SK-MEL-5 (cell line): Measurements from ENCODE around the gene LCN1. TPM values are rescaled to one million over a fixed set of nuclear protein-coding genes. Genes with fewer than 3 reads are reported as not detected.

Experiments used
- DNase-seq: peaks from one replicate; pipeline ENCODE4 v3.0.0-alpha.2; 2016; ENCODE audit warnings: low read depth, low spot score
- in situ Hi-C: cut with HindIII; loops from 2 replicates; pipeline ENCODE4 v1.10.0; 2016; ENCODE audit warnings: low sequenced_read_pairs, high pct_unique_total_duplicates, low pct_unique_long_range_greater_than_20kb
- total RNA-seq: library from RNA; depleted of rRNA; stranded (reverse); fragments of >200 nt; shearing (Covaris generic); gene quantifications from 2 replicates; pipeline ENCODE4 v1.2.3, GENCODE V29; 2014

Gene LCN1
- total RNA-seq, 1 experiment from 2014 or later: not detected

DNA sequence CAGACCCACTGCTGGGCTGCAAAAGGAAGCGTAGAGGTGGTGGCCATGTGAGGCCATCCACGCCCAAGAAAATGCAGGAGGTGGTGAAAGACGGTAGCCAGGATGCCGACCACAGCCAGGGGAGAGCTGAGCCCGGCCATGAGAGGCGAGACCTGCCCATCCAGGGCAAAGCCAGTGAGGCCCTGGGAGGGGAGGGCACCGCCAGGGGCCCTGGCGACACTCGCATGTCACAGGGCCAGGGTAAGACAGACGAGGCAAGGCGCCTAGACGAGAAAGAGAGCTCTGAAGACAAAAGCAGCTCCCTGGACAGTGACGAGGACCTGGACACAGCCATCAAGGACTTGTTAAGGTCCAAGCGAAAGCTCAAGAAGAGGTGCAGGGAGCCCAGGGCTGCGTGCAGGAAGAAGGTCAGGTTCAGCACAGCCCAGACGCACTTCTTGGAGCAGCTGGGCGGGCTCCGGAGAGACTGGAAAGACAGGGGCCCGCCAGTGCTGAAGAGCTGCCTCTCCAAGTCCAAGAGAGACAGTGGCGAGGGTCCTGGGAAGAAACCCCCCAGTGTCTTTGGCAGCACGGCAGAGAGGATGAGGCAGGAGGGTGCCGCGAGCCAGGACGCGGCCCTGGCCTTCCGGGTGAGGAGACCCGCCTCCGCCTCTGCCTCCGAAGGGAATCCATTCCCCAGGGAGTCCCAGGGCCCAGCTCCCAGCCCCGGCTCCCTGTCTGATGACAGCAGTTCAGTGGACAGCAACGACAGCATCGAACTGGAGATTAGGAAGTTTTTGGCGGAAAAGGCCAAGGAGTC lies 34.8 kb upstream of the LCN1 start:
- in situ Hi-C loops: no loop called here
- no peak for DNase-seq

DNA sequence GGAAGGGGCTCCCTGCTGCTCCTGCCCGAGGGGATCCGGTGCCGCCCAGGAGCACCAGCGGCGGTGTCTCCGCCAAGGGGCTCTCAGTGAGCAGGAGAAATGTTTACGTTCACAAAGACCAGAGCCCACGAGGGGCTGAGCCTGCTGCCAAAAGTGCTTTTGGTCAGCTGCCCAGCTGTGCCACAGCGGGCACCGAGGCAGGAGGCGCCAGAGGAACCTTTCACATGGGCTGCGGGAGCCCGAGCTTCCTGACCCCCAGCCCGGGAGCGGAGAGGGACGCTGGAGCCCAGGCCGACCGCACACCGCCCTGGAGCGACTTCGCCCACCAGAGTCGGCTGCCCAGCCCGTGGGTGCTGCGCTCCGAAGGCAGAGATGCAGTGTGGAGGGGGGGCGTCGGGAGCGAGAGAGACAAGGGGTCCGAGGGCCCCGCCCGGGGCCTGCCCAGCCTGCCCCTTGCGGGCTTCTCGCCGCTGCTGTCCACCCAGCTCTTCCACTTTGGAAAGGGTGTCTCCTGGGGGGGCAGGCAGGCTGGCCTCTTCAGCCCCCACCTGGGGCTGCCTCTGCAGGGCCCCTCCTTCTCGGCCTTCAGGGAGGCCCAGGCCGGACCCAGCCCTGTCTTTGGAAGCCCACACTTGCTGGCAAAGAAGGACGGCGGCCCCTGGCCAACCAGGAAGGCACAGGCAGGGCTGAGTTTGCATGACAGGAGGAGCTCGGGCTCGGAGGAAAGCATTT lies 33.8 kb upstream of the LCN1 start:
- in situ Hi-C loops: no loop called here

DNA sequence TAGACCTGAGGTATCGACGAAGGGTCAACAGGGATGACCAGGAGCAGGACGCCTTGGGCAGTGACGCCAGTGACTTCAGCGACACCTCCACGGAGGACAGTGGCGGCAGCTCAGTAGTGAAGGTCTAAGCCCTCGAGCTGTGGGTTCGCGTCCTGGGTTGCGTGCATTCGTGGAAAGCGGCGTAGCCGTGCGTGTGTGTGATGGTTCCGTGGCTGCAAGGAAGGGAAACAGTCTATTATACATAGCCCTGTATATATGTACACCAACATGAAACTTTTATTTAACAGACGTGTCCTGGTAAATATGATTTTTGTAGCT lies 33.3 kb upstream of the LCN1 start:
- no peak for DNase-seq
- in situ Hi-C loops: no loop called here

More for the DNA sequence above, 33.8 kb upstream of the LCN1 start:
- no peak for DNase-seq

DNA sequence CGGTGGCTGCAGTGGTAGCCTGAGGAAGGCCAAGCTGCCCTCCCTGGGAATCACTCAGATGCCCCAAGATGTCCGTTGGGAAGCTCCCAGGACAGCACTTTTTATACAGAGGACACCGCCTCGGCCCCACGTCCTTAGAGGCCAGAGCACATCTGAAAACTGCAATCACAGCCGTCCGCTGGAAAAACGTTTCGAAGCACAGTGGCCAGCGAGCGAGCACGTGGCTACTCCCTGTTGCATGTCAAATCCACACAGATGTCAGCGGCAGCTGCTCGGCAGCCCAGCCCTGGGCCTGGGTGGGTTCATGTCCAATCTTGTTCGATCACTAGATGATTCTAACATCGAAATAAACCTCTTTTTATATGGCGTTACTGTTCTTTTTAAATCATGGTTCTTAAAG lies 32.7 kb upstream of the LCN1 start:
- in situ Hi-C loops: no loop called here
- no peak for DNase-seq

DNA sequence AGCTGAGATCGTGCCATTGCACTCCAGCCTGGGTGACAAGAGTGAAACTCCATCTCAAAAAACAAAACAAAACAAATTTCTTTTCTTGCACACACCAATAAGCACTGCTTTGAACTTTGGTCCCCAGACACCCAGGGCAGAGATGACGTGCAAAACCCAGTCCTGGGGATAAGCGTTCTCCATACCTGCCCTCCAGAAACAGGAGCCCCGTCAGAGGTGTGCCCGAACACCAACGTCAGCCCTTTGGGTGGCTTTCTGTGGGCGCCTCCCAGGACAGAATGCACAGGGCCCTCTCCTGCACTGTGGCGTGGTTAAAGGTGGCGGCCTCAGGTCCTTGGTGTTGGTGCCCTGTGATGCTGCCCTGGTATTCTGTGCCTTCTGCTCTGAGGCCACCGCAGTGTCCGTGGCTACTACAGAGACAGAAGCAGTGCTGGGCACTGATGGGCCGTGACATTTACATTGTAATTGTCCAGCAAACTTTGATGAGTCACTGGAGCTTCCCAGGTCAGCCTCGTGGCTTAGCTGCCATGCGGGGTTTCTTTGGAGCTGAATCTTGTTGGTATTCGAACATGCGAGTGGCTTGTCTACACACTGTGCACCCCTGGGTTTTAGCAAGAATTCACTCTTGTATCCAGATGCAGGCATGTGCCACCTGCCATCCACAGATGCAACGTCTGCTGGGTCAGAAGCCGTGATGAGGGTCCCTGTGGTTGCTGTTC lies 31.9 kb upstream of the LCN1 start:
- DNase-seq: no peak
- in situ Hi-C loops: no loop called here

DNA sequence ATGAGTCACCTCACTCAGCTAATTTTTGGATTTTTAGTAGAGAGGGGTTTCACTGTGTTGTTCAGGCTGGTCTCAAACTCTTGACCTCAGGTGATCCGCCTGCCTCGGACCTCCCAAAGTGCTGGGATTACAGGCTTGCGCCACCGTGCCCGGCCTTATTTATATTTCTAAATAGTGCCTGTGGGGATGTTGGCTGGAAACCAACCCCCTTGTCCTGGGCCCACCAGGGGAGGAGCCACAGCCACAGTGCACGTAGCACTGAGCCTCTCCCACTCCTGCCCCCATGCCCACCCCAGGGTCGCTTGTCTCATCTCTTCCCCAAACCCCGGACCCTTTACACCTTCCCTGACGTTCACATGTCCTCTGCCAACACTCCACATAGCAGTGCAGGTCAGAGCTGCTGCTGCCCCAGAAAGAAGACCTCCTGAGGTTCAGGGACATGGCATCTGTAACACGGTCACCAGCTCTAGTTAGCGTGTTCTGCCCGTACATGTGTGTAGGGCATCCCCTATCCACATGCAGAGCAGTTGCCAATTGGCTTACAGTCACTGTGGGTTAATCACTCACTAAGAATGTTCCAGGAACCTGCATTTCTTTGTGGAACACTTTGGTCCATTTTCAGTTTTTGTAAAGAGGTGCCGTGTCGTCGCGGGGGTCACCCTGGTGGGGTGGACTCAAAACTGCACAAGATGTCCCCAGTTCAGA lies 30.9 kb upstream of the LCN1 start:
- no peak for DNase-seq
- in situ Hi-C loops: no loop called here

DNA sequence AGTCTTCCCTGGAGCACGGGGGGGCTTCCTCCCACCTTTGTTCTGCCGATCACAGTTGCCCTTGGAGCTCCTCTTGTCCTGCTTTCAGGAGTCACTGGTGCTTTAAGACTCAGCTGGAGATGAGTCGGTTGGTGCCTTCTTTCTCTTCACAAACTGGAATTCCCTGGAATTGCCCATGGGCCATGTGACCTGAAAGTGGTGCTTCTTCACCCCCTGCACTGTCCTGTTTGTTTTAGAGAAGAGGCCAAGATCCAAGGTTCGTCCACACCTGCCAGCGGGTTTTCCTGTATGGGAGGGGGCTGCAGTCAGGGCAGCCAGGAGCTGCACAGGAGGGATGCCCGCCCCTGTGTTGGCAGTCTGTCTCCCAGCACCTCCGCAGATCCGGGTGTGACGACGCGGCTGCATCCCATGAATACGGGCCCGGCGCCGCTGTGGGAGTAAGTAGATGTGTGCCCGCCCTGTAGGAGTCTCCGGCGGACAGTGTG lies 30.2 kb upstream of the LCN1 start:
- DNase-seq: no peak
- in situ Hi-C loops: no loop called here

DNA sequence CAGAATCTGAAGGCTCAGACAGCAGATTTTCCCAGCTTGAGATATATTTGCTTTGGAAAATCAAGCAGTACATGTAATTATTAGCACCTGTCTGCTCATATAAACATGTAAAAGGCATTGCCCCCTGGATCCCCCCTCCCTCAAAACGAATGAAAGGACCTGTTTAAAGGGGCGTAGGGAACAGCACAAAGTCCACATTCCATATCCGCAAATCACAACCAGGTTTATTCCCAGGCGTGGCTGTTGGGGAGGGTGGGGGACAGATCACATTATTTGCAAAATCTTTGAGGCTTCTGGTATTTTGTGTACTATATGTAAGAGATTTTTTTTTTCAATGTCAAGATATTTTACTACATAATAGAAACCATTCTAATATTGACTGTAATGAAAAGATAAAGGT lies 29.5 kb upstream of the LCN1 start:
- in situ Hi-C loops: no loop called here
- no peak for DNase-seq

DNA sequence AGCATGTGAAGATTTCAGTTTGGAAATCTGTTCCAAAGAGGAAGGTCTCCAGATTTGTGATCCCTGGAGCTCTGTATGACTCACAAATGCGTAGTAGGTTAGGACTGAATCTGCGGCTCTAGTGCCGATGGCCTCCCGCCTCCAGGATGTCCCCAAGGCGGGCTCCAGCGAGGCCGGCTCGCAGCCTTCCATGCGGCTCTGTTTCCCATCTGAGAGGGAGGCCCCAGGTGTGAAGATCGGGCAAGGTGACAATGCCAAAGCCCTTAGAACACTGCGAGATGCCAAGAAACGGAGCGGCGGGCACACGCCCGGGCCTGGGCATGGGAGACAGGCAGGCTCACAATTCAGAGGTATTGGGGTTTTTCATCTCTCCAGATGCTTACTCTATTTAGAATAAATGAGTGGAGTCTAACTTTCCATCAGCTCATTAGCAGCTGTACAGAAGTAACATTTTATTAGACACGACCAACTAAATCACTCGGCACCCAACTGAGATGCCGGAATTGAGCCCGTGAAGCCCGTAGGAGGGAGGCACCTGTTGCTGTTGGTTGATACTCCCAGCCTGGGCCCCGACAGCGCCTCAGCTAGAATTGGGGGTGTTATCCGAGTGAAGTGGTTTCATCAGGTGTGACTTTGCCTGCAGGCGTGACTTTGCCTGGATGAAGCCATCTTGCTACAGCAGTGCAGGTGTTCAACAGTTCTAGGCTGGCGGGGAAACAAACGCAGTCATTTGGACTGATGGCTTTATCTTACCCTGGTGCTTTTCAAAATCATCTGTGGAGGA lies 28.2 kb upstream of the LCN1 start:
- no peak for DNase-seq
- in situ Hi-C loops: no loop called here

DNA sequence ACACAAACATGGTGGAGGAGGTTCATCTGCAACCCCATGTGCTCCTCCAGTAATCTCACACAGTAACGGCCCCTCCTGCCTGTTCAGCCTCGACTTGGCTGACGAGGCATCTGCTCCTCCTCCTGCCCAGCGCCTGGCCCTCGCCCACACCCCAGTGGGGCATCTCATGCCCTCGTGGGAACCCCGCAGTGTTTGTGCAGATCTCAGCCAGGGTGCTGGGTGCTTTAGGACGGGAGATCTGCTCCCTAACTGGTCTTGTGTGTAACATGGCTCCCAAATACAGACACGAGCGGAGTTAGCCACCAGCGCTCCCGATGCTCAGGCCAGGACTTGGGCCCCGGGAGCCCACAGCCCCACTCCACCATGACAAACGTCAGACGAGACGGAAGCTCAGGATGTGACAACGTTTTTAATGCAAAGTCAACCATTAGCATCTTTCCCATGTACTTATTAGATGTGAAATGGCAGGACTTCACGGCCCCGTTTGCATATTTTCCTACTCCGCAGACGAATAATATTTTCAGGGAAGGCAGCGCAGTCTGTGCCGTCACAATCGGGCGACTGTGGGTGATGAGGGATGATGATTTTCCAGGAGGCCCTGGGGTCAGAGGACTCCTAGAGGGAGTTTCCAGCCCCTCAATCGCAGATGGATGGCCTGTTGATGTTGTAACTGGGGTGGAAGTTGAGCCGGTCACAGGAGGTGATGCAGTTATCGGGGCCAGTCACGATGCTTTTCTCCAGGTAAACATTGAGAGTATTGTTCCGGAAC lies 26.3 kb upstream of the LCN1 start:
- no peak for DNase-seq
- in situ Hi-C loops: no loop called here

DNA sequence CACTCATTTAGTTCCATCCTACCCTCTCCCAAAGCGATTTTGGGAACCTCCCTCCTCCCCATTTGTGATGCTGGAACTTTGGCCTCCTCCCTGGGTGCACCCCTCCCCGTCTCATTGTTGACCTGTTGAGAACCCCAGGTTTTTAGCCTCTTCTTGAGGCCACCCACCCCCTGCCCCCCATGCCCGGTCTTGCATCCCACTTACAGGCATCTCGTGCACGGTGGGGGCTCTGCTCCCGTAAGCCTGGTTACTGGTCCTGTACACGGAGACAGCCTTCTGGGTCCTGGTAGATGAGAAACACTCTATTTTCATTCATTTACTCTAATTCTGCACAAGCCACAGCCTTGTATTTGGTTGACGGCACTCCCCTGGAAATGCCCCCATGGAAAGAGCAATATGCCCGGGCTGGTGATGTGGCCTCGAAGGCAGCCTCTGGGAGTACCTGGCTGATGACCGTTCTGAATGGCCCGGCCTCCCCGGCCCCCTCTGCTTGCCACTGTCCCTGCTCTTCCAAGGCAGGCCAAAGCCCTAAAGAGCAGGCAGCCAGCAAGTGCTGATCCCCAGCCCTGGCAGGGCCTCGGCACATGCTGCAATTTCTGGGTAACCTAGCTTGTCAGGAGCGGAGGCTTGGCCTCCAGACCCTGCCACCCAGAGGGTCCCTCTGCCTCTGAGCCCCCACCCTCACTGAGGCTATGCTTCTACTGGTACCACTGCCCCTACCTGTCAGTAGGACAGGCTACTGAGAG lies 22.7 kb upstream of the LCN1 start:
- DNase-seq: no peak
- in situ Hi-C loops: no loop called here

DNA sequence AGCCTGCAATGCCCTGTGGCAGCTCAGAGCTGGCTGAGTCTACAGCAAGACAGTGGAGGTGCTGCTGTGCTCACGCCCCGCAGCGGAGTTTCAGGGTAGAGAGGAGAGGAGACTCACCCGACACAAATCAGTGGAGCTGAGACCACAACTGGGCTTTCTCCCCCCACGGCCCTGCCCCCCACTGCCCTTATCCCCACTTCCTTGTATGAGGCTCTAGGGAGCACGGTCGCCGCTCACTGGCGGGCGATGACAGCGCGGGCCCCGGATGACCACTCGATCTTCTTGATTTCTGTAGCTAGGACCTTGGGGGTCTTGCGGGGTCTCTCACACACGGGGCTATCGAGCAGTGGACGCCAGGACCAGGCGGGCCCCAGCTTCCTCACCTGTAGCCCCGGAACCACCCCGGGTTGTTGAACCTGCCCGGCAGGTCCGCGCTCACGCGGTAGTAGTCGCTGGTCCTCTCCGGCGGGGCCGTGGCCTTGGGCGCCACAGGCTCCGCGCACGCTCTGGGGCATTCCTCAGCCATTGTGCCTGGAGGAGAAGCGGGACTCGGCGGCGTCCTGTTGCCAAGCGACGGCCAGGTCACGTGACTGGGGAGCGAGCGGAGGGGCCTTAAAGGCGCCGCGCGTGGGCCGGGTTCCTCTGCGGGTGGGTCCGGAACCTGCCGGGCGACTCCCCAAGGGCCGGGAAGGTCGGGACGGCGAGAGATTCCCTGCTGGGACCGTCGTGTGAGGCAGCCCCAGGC lies 21.7 kb upstream of the LCN1 start:
- in situ Hi-C loops: no loop called here
- peak; percentile 87 for DNase-seq

DNA sequence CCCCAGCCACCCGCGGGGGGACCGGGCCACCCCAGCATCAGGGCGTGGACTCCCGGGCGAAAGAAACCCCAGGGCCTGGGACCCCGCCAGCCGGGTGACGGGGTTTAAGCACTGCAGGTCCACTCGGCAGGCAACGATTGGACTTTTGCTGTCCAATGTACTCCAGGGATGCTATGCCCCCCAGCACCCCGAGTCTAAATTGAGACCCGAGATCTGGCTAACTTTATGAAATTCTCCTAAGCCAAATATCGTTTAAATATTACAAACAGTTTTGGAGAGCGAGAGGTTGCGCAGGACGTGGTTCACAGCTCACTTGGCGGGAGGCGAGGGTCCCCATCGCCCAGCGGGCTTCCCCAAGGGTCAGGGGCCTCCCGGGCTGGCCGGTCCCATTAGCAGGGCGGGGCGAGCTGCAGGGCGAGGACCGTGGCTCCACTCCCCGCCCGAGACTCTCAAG lies 21.1 kb upstream of the LCN1 start:
- in situ Hi-C loops: no loop called here
- no peak for DNase-seq

DNA sequence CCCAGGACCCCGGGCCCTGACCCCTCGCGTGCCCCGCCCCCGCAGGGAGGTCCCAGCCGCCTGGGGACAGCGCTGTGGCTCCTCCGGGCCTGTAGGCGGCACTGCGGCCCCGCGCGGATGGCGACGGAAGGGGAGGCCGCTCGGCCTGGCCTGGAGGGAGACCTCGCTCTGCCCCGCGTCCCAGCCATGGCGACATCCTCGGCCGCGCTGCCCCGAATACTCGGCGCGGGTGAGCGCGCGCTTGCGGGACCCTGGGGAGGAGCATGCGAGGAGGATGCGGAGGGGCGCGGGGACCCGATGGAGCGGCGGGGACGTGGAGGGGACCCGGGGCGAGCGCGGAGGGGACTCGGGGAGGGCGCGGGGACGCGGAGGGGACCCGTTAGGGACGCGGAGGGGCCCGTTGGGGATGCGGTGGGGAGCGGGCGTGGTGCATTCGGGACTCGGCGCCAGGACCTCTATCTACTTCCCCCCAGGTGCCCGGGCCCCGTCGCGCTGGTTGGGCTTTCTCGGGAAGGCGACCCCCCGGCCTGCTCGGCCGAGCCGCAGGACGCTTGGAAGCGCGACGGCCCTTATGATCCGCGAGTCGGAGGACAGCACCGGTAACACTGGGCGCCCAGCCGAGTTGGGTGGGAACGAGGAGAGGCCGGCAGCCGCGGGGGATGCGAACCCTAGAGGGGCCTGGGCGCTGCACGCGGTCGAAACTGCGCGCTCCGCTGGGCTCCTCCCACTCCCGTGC lies 20.5 kb upstream of the LCN1 start, which contains the start of gene MRPS2:
Gene MRPS2 (plus strand): TSS at position 158 of the 736 bp plus-strand sequence. CDS start 29 bp downstream, at position 187.
- DNase-seq: peak; percentile 83
- in situ Hi-C loops: no loop called here
